Mesothelial cell of epicardium (in vitro differentiated cells): Measurements from ENCODE around the gene LRRC3. TPM values are rescaled to one million over a fixed set of nuclear protein-coding genes. Genes with fewer than 3 reads are reported as not detected.
A peak's percentile ranks its signal among the peaks of the same experiment; 100 is the strongest.

Source experiments
- DNase-seq, 2 experiments: peaks; one replicate each; pipeline ENCODE4 v3.0.0; 2021; ENCODE audit warnings: low spot score in 2 of 2; ENCODE audit not compliant: unreplicated experiment in 2 of 2
- H3K27ac Mint-ChIP-seq: 2 replicates; pipeline ENCODE4 v1.8.0; 2021; ENCODE audit warnings: mixed read lengths
- H3K27me3 Mint-ChIP-seq: 2 replicates; pipeline ENCODE4 v1.8.0; 2021; ENCODE audit warnings: low read depth, mixed read lengths
- H3K36me3 Mint-ChIP-seq: 2 replicates; pipeline ENCODE4 v1.8.0; 2021; ENCODE audit warnings: mixed read lengths
- H3K4me1 Mint-ChIP-seq: 2 replicates; pipeline ENCODE4 v1.8.0; 2021; ENCODE audit warnings: mixed read lengths
- H3K4me3 Mint-ChIP-seq: 2 replicates; pipeline ENCODE4 v1.8.0; 2021; ENCODE audit warnings: mild to moderate bottlenecking, moderate library complexity, mixed read lengths
- H3K9me3 Mint-ChIP-seq: 2 replicates; pipeline ENCODE4 v1.8.0; 2021; ENCODE audit warnings: mixed read lengths
- CTCF ChIP-seq: fragments of 200-600 bp; sonication (generic); IDR thresholded peaks from one replicate; pipeline ENCODE4 v1.5.0; 2021; ENCODE audit warnings: antibody characterized with exemption; ENCODE audit not compliant: unreplicated experiment
- total RNA-seq: library from RNA; stranded (reverse); gene quantifications from 3 replicates; pipeline ENCODE4 v1.2.1, GENCODE V29; 2021

Gene LRRC3
- total RNA-seq, 1 donor from 2014 or later: 11.8 TPM

- Mint-ChIP-seq H3K36me3 (peaks cover 4% of the 10 kb centered on the region), H3K4me3 (no peak overlapping the region), H3K4me1 (no peaks in the 10 kb centered on the region), H3K27me3 (no peaks in the 10 kb centered on the region), H3K27ac (no peak overlapping the region), H3K9me3 (no peaks in the 10 kb centered on the region)
- no peak for TF ChIP-seq CTCF
- DNase-seq: no peak
Observed at GRCh38 chr21:44508711-44509445, 53.6 kb downstream of the LRRC3 start.

- Mint-ChIP-seq H3K4me1 (no peaks in the 10 kb centered on the region), H3K27me3 (no peaks in the 10 kb centered on the region), H3K36me3 (peaks cover 4% of the 10 kb centered on the region), H3K4me3 (no peak overlapping the region), H3K9me3 (no peaks in the 10 kb centered on the region), H3K27ac (no peak overlapping the region)
- no peak for TF ChIP-seq CTCF
- DNase-seq: no peak
Observed at GRCh38 chr21:44509539-44509938, 54.2 kb downstream of the LRRC3 start.

GRCh38 chr21:44510109-44510507 lies 54.8 kb downstream of the LRRC3 start:
- no peak for TF ChIP-seq CTCF
- no peak for DNase-seq
- no peaks in the 10 kb centered on the region for H3K4me1 Mint-ChIP-seq
- H3K27me3 Mint-ChIP-seq: no peaks in the 10 kb centered on the region
- no peak overlapping the region for H3K27ac Mint-ChIP-seq
- H3K4me3 Mint-ChIP-seq: no peak overlapping the region
- no peaks in the 10 kb centered on the region for H3K9me3 Mint-ChIP-seq
- H3K36me3 Mint-ChIP-seq: peaks cover 4% of the 10 kb centered on the region

GRCh38 chr21:44510508-44511218 lies 55.4 kb downstream of the LRRC3 start:
- peaks cover 4% of the 10 kb centered on the region for H3K36me3 Mint-ChIP-seq
- no peak overlapping the region for H3K4me3 Mint-ChIP-seq
- H3K27me3 Mint-ChIP-seq: no peaks in the 10 kb centered on the region
- TF ChIP-seq CTCF: peak; percentile 93
- peak; percentile 70 to 85 for DNase-seq
- H3K9me3 Mint-ChIP-seq: no peaks in the 10 kb centered on the region
- H3K27ac Mint-ChIP-seq: no peak overlapping the region
- H3K4me1 Mint-ChIP-seq: no peaks in the 10 kb centered on the region

GRCh38 chr21:44511219-44511937 lies 56.1 kb downstream of the LRRC3 start:
- Mint-ChIP-seq H3K9me3 (no peaks in the 10 kb centered on the region), H3K36me3 (peaks cover 4% of the 10 kb centered on the region), H3K4me1 (no peaks in the 10 kb centered on the region), H3K27me3 (no peaks in the 10 kb centered on the region), H3K4me3 (no peak overlapping the region), H3K27ac (no peak overlapping the region)
- no peak for DNase-seq
- TF ChIP-seq CTCF: no peak

Other genes with a start within 250 kb of the LRRC3 start
- 3.8 to 4.4 TPM (median 4.2 TPM) in 3 replicates for gene ICOSLG, start 214.6 kb upstream of the LRRC3 start, total RNA-seq
- gene DNMT3L, start 193.6 kb upstream of the LRRC3 start, total RNA-seq: not detected in 3 replicates
- gene AIRE, start 169.6 kb upstream of the LRRC3 start, total RNA-seq: 0.13 to 0.23 TPM (median 0.18 TPM) in 3 replicates
- gene PFKL, start 155.5 kb upstream of the LRRC3 start, total RNA-seq: 147 to 160 TPM (median 155 TPM) in 3 replicates
- gene CFAP410, start 116.1 kb upstream of the LRRC3 start, total RNA-seq: 27.6 to 34.0 TPM (median 32.0 TPM) in 3 replicates
- 0.09 to 0.16 TPM (median 0.09 TPM) in 3 replicates for gene TRPM2, start 101.9 kb upstream of the LRRC3 start, total RNA-seq
- not detected in 3 replicates for gene KRTAP10-1, start 84.7 kb downstream of the LRRC3 start, total RNA-seq
- not detected in 3 replicates for gene KRTAP10-2, start 96.0 kb downstream of the LRRC3 start, total RNA-seq
- gene KRTAP10-3, start 103.3 kb downstream of the LRRC3 start, total RNA-seq: not detected in 3 replicates
- not detected in 3 replicates for gene KRTAP10-4, start 118.2 kb downstream of the LRRC3 start, total RNA-seq
- gene KRTAP10-5, start 125.1 kb downstream of the LRRC3 start, total RNA-seq: not detected in 3 replicates
- gene KRTAP10-6, start 137.0 kb downstream of the LRRC3 start, total RNA-seq: not detected in 3 replicates
- not detected in 3 replicates for gene KRTAP10-7, start 145.1 kb downstream of the LRRC3 start, total RNA-seq
- gene KRTAP10-8, start 156.6 kb downstream of the LRRC3 start, total RNA-seq: not detected in 3 replicates
- gene KRTAP10-9, start 171.6 kb downstream of the LRRC3 start, total RNA-seq: not detected in 3 replicates
- gene KRTAP10-10, start 181.8 kb downstream of the LRRC3 start, total RNA-seq: not detected in 3 replicates
- not detected in 3 replicates for gene KRTAP10-11, start 190.9 kb downstream of the LRRC3 start, total RNA-seq
- gene KRTAP12-4, start 199.1 kb downstream of the LRRC3 start, total RNA-seq: not detected in 3 replicates
- gene KRTAP12-3, start 202.4 kb downstream of the LRRC3 start, total RNA-seq: not detected in 3 replicates
- not detected in 3 replicates for gene KRTAP12-2, start 211.4 kb downstream of the LRRC3 start, total RNA-seq
- gene KRTAP12-1, start 226.7 kb downstream of the LRRC3 start, total RNA-seq: not detected in 3 replicates
- not detected in 3 replicates for gene KRTAP10-12, start 241.7 kb downstream of the LRRC3 start, total RNA-seq